ENCODE measurements around the gene GEMIN4.

GEMIN4 gene

DNA sequence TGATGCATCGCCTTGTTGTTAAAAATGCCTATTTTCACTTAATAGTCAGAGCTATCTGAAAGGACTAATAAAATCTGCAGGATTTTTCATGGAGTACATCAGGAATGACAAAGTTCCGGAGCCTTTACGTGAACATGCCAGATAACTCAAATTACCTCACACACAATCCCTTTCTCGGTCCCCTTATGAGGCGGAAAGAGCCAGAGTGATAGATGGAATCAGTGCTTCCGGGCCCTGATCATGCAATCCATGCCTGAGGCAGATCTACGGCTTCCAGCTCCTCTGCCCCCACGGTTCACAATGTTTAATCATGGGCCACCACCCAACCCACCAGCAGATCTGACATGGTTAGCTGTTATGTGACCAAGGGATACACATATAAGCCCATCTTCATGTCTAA, 54.4 kb downstream of the GEMIN4 start:
- no peak for DNase-seq

- no peak for DNase-seq
These were observed 55.7 kb downstream of the GEMIN4 start for GRCh38 chr17:696369-696768.
